HTR-8/SVneo (cell line): ENCODE measurements around the gene KCNN3.
"Not testable (repeated sequence)": the region's sequence is repeated elsewhere in the genome, so short reads cannot be mapped to it uniquely, and the experiment has no call there.

Experiments used
- DNase-seq: peaks from one replicate; pipeline ENCODE4 v3.0.0; 2011; ENCODE audit warnings: low spot score, mixed read lengths; ENCODE audit not compliant: insufficient read length
- FAIRE-seq: peaks from 2 replicates; lab custom pipeline; 2011; peaks lifted over from hg19 to GRCh38; lab: Jason Lieb, UNC

KCNN3 gene

DNA sequence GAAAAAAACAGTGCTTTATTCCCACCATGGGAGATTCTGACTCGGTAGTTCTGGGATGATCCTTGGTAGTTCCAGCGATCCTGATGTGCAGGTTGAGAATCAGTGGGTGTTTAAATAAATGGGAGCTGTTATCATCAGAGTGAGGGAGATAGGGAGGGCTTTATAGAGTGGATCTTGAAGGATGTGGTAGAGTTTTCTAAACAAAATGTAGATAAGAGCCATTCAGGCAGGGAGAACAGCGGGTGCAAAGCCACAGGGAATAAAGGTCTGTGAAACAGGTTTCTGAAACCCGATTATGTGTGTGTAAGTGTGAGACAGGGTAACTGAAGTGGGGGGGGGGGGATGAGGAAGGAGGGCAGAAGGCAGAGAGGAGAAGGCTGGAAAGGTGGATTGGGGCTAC is 186.3 kb downstream of the KCNN3 start:
- FAIRE-seq (no peak), DNase-seq (no peak)

DNA sequence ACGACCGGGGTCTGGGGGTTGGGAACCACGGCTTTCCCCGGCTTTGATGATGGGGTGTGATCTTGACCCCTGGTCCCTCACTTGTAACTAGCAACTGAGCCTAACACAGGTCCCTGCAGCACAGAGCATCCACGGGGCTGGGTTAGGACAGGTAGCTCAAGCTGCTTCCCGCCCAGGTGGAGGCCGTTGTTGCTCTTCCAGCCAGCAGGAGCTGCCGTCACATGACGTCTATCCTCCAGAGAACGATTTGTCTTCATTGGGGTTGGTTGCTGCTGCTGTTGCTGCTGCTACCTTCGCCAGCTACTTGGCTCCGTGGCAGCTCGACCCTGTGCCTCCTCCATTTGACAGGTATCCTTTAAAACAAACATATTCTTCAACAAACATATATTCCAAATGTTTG is 187.8 kb downstream of the KCNN3 start:
- DNase-seq, result no peak
- no peak for FAIRE-seq

DNA sequence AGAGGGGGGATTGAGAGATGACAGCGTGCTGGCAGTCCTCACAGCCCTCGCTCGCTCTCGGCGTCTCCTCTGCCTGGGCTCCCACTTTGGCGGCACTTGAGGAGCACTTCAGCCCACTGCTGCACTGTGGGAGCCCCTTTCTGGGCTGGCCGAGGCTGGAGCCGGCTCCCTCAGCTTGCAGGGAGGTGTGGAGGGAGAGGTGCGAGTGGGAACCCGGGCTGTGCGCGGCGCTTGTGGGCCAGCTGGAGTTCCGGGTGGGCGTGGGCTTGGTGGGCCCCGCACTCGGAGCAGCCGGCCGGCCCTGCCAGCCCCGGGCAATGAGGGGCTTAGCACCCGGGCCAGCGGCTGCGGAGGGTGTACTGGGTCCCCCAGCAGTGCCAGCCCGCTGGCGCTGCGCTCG is 192.2 kb downstream of the KCNN3 start:
- DNase-seq, FAIRE-seq: not testable (repeated sequence)

DNA sequence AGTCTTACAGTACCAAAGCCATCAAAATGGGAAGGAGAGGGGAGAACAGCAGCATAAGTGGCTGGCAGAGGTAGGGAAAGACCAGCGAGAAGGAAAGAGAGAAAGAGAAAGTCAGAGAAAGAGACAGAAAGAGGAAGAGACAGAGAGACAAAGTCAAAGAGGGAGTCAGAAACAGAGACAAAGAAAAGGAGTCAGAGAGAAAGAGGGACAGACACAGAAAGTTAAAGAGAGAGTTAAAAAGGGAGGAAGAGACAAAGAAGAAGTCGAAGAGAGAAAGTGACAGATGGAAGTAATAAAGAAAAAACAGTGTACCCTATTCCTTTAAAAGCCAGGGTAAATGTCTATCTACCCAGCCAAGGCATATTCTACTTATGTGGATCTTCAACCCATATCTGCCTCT is 193.2 kb downstream of the KCNN3 start:
- DNase-seq, FAIRE-seq: not testable (repeated sequence)

DNA sequence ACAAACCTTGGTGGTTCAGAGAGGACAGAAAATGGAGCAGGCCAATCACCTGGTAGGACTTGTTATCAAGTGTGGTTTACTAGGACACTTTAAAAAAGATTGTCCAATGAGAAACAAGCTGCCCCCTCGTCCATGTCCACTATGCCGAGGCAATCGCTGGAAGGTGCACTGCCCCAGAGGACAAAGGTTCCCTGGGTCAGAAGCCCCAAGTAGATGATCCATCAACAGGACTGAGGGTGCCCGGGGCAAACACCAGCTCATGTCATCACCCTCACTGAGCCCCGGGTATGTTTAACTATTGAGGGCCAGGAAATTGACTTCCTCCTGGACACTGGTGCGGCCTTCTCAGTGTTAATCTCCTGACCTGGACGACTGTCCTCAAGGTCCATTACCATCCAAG is 195.6 kb downstream of the KCNN3 start:
- not testable (repeated sequence) for DNase-seq, FAIRE-seq

DNA sequence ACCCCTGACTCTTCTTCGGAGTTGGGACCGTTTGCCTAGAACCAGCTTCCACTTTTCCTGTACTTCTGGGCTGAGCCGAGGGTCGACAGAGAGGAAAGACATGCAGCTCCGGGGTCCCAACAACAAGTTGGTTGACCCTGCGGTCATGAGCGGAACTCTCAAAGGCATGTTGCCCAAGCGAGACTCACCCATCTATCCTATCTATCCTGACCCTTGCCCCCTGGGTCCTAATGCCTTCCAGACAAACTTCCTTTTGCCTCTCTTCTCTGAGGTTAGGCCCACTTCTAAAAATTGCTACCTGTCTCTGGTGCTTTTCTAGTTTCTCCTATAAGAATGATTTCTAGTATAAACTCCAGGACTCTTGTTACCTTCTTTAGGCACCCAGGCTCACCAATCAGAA is 197.8 kb downstream of the KCNN3 start:
- FAIRE-seq, DNase-seq: not testable (repeated sequence)

DNA sequence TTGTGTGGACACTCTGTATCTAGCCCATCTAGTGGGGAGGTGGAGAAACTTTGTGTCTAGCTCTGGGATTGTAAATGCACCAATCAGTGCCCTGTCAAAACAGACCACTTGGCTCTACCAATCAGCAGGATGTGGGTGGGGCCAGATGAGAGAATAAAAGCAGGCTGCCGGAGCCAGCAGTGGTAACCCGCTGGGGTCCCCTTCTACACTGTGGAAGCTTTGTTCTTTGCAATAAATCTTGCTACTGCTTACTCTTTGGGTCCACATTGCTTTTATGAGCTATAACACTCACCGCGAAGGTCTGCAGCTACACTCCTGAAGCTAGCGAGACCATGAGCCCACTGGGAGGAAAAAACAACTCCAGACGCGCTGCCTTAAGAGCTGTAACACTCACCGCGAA is 198.7 kb downstream of the KCNN3 start:
- not testable (repeated sequence) for DNase-seq, FAIRE-seq

DNA sequence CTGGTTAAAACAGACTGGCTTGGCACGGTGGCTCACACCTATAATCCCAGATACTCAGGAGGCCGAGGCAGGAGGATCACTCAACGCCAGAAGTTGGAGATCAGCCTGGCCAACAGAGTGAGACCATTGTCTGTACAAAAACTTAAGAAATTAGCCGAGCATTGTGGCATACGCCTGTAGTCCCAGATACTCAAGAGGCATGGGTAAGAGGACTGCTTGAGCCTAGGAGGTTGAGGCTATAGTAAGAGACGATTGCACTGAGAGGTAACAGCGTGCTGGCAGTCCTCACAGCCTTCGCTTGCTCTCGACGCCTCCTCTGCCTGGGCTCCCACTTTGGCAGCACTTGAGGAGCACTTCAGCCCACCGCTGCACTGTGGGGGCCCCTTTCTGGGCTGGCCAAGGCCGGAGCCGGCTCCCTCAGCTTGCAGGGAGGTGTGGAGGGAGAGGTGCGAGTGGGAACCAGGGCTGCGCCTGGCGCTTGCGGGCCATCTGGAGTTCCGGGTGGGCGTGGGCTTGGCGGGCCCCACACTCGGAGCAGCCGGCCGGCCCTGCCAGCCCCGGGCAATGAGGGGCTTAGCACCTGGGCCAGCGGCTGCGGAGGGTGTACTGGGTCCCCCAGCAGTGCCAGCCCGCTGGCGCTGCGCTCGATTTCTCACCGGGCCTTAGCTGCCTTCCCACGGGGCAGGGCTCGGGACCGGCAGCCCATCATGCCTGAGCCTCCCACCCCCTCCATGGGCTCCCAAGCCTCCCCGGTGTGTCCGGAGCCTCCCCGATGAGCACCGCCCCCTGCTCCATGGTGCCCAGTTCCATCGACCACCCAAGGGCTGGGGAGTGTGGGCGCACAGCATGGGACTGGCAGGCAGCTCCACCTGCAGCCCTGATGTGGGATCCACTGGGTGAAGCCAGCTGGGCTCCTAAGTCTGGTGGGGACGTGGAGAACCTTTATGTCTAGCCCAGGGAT is 199.5 kb downstream of the KCNN3 start:
- not testable (repeated sequence) for FAIRE-seq, DNase-seq

DNA sequence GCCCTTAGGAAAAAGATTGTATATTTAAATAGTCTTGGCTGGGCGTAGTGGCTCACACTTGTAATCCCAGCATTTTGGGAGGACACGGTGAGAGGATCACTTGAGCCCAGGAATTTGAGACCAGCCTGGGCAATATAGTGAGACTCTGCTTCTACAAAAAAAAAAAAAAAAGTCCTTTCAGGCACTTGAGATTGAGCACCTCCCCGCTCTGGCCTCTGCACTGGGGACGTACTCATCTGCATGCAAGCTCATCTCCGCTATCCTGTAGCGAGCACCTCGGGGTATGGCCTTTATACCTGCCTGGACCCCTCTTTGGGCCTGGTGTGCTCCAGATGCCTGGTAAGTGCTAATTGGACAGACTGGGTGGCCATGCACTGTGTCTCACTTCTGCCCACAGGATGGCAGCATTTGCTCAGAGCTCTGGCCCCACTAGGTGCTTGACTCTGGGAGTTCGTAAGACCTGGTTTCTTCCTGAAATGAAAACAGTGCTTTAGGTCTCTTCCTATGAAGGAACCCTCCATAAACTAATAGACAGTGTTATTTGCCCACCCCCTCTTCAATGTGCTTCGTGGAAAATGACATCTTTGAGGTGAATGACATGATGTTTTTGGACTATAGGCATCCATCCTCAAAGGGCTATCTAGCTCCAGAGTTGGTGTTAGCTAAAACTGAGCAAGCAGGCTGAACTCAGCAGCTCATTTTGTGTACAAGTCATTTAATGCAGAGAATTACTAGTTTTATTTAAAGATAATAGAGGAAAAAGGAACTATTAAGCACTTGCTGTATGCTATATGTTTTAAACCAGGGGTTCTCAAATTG is 200.4 kb downstream of the KCNN3 start:
- DNase-seq (peak; percentile 69), FAIRE-seq (peak; percentile 79)

DNA sequence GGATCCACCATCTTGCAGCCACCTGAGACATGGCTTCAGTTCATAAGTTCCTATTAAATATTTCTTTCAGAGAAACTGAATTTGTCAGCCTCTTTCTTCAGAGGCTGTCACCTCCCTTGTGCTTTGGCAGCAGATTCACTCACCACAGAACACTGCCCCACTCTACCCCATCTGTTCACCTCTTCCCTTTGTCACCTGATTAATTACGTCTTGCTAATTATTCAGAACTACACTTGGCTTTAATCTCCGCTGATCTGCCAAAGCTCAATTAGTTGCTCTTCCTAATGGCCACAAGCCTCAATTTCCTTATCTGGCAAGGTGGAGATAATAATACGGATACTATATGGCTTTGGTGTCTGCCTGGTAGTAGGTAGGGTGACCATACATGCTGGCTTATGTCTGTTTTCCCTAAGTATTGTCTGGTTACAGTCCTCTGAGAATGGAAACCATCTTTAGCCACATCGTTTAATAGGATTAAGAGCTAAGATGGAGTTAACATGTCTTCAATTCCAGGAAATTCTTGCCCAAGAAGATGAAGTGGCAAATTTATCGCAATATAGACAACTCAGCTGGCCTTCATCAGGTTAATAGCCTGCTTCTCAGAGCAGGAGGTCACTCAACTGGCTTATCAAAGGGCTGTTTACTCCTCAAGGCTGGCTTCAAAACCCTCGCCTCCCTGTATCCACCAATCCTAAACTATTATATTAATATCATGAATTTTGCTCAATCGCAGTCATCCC is 203.9 kb downstream of the KCNN3 start:
- FAIRE-seq (no peak), DNase-seq (no peak)

DNA sequence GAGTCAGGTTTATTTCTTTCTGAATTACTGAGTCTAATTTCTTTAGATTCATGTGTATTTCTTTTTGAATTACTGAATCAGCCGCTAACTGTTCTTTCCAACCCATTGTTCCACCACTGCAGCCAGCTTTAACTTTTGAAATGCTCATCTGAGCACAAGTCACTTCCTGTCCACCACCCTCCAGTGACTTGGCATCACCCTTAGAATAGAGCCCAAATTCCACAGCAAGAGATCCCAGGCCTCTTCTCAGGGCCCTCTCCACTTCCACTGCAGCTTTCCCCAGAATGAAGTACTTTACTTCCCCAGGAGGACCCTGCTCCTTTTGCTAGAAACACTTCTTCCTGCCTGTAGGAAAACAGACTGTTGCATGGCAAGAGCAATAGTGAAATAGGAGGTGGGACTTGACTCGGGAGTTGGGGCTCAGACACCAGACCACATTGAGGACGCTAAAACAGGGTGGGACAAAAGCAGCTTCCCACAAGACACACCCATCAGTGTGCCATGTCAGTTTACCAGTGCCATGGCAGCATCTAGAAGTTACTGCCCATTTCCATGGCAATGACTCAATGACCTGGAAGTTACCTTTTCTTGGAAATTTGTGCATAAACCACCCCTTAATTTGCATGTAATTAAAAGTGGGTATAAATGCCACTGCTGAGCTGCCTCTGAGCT is 205.6 kb downstream of the KCNN3 start:
- DNase-seq (no peak), FAIRE-seq (no peak)

DNA sequence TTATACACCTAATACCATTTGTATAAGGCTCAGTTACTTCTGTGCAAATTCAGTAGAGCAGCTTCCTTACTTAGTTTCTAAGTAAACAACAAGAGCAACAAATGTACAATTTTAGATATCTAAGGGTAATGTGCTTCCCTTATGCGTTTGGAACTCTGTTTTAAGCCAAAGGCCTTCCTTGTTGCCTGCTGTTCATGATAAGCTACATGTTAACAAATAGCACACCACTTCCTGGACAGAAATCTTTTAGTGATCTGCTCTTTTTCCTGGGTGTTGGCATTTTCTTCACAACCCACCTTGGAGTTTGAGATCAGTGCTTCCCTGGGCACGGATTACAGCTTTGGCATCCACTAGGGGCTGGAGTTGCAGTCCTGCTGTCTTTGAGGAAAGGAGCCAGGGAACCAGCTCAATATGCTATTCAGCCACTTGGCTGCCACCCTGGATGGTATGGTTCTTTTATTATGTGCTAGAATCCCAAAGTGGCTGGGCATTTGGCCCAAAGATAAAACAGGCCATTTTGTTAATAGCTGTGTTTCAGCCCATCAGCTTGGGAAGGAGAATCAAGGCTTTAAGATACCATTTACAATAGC is 206.5 kb downstream of the KCNN3 start:
- no peak for FAIRE-seq
- DNase-seq, result no peak

DNA sequence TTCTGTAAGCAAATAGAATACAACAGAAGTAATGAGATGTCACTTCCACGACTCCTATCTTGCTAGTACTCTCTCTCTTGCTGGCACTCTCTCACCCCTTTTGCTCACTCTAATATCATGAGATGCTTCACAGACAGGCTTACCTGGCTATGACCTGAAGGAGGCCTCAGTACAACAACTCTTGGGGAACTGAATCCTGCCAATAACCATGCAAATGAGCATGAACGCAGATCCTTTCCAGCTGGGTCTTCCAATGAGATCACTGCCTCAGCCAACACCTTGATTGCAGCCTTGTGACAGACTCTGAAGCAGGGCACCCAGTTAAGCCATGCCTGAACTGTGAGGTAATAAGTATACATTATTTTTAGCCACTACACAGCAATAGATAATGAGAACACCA is 209.0 kb downstream of the KCNN3 start:
- no peak for DNase-seq
- no peak for FAIRE-seq

DNA sequence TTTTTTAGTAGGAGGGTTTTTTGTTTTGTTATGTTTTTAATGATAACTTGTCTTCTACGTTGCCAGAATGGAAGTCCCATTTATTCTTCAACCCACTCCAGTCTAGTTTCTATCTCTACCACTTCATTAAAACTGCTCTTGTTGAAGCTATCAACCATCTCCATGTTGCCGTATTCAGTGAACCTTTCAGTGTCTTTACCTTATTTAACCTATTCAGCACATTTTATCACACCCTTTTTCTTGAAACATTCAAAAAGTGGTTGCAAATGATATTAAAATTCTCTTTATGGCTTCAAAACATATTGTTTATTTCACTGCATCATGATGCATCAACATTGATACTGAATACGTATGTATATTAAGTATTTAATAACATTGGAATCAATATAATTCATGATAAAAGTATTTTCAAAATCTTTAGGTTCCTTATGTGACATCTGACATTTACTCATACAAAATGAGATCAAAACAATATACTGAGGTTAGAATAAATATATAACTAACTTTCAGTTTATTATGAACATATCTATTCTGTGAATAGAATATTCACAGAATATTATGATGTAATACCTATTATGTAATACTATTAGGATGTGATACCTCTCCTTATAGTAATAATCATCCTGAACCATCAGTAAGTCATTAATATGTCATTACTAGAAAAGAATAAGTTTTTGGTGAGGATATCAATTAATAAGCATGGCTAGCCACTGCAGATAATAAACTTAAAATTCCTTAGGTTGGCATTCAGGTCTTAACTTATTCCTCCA is 210.1 kb downstream of the KCNN3 start:
- DNase-seq (no peak), FAIRE-seq (no peak)

DNA sequence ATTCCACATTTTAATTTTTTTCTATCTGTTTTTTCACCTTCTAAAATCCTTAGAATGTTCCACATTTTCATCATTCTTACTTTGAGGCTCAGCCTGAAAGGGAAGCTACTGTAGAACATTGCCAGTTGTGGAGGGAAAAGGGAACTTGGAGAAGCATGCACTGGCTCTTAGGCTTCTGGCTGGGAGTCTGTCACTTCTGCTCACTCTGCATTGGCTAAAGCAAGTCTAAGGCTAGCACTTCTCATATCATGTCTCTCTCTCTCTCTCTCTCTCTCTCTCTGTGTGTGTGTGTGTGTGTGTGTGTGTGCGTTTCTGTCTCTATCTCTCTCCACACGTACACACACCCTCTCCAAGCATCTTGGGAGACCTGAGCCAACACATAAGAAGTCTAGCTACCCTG is 212.5 kb downstream of the KCNN3 start:
- DNase-seq (no peak), FAIRE-seq (no peak)

DNA sequence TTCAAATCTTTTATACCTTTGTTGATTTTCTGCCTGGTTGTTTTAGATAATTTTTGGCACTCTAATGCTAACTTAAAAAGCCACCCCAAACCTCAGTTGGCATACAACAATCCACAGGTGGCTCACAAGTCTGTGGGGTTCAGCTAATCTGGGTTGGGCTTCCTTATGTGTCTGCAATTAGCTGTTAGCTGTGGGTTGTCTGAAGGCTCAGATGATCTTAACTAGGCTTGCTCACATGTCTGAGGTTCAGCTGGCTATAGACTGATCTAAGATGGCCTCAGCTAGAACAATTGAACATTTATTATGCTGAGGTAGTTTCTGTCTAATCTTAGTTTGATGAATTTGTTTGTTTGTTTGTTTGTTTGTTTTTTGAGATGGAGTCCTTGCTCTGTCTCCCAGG is 217.2 kb downstream of the KCNN3 start:
- DNase-seq (no peak), FAIRE-seq (no peak)
